ENCODE results near the gene EFNA2.
"Not testable (repeated sequence)": the region's sequence is repeated elsewhere in the genome, so short reads cannot be mapped to it uniquely, and the experiment has no call there.

Gene EFNA2

GRCh38 chr19:1322198-1322981 is 36.7 kb downstream of the EFNA2 start:
- no peak for DNase-seq

DNA sequence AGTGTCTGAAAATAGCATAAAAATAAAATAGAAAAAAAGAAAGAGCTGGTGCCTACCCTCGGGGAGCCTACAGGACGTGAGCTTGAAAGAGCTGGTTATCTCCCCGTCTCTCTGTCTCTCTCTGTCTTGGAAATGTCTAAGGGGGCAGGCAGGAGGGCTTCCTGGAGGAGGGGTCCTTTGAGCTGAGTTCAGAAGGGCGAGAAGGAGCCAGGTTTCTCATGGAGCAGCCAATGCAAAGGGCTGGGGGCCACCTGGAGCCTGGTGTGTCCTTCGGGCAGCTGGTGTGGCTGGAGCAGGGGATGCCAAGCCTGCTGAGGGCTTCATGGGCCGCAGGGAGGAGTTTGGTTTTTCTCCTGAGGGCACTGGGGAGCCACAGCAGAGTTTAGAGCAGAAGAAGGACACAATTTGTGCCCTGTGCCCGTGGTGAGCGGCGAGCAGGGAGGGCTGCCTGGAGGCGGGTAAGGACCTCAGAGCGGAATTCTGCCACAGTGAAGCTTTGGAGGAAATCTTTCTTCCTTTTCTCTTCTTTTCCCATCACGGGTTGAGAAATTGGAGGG is 38.7 kb downstream of the EFNA2 start:
- DNase-seq = no peak

- peak; percentile 31 for DNase-seq
Measured at GRCh38 chr19:1324806-1325567, 39.3 kb downstream of the EFNA2 start.

DNA sequence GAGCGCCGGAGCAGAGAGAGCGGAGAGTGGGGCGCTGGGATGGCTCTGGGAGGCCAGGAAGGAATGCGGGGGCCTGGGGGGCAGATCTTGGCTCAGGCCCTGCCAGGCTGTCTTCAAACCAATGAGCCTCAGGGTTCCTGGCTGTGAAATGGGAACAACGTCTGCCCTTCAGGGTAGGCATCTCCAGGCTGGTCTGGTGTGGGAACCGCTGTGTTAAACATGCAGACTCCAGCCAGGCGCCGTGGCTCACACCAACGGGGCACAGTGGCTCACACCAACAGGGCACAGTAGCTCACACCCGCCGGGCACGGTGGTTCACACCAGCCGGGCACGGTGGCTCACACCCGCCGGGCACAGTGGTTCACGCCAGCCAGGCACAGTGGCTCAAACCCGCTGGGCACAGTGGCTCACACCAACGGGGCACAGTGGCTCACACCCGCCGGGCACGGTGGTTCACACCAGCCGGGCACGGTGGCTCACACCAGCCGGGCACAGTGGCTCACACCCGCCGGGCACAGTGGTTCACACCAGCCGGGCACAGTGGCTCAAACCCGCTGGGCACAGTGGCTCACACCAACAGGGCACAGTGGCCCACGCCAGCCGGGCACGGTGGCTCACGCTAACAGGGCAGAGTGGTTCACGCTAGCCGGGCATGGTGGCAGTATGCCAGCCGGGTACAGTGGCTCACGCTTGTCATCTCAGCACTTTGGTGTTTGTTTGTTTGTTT is 40.1 kb downstream of the EFNA2 start:
- DNase-seq = no peak

DNA sequence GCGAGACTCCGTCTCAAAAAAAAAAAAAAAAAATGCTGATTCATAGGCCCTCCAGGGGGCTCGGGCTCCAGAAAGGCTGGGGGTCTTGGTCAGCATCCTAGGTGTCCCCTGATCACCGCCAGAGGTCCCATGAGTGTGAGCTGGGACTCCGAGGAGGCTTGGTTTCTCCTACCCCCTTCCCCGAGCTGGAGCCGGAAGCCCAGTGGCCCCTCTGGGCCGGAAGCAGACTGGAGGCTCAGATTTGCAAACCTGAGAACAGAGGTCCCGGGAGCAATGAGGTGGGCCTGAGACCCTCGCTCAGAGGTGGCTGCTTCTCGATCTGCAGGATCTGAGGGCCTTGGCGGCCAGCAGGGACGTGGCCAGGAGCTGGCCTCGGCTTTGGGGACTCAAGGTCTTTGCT is 41.5 kb downstream of the EFNA2 start:
- no peak for DNase-seq

GRCh38 chr19:1332208-1332607 is 46.5 kb downstream of the EFNA2 start:
- not testable (repeated sequence) for DNase-seq

GRCh38 chr19:1336079-1336684 is 50.5 kb downstream of the EFNA2 start:
- DNase-seq = no peak

DNA sequence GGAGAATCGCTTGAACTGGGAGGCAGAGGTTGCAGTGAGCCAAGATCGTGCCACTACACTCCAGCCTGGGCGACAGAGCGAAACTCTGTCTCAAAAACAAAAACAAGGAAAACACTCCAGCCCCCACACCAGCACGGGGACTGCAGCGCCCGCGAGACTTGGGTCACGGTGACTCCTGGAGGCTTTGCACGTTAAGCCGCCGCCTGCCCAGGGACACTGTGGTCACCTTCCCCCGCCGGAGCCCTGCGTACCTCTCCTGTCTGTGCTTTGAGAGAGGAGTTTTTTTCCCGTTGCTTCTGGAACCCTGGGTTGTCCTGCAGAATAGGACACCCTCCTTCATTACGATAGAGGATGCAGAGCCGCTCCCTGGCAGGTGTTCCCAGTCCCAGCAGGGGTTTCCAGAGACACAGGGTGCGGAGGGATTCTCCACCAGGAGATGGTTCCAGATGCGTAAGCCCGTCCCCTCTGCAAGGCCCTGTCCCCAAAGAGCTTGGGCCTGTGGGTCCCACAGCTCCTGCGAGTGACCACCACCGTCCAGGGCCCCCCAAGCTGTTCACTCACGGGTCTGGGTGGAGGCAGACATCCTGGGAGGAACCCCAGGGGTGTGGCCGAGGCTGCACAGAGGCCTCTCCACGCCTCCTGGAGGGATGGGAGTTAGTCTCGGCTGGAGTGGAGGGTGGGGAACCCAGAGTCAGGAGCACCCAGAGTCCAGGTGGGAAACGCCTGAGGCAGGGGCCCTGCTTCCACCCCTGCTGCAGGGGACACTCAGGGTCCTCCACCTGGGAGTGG is 55.2 kb downstream of the EFNA2 start:
- no peak for DNase-seq

DNA sequence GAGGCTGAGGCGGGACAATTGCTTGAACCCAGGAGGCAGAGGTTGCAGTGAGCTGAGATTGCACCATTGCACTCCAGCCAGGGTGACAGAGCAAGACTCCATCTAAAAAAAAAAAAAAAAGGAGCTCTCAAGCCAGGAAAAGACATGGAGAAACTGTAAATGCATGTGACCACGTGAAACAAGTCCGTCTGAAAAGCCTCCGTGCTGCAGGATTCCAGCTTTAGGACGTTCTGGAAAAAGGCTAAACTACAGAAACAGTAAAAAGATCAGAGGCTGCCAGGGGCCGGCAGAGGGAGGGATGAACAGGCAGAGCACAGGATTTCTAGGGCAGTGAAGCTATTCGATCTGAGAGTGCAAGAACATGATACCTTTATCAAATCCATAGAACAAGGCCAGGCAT is 57.4 kb downstream of the EFNA2 start:
- DNase-seq = no peak

- no peak for DNase-seq
Measured at GRCh38 chr19:1349211-1349610, 63.5 kb downstream of the EFNA2 start.

DNA sequence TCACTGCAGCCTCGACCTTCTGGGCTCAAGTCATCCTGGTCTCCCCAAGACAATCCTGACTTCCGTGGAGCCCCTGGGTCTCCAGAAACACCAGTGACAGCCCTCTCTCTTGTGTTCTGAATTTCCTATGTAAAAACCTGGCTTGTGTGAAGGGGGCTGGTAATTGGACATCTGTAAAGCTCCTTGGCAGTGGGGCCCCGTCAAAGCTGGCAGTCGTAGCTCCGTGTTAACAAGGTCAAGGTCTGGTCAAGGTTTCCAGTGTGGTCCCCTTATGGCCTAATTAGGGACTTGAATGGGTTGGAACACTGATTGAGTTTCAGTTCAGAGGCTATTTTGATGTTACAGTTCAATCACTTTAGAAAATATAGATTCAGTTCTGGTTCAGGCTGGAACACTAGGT is 65.2 kb downstream of the EFNA2 start:
- no peak for DNase-seq
